HG03432 (cell line): ENCODE measurements around the gene UIMC1.
"Not testable (repeated sequence)": the region's sequence is repeated elsewhere in the genome, so short reads cannot be mapped to it uniquely, and the experiment has no call there.

Experiments
- ATAC-seq: cut with Tn5 transposase; IDR thresholded peaks from one replicate; pipeline ENCODE4 v1.9.1; 2021; ENCODE audit warnings: mild to moderate bottlenecking, moderate library complexity; ENCODE audit not compliant: unreplicated experiment

The UIMC1 gene

DNA sequence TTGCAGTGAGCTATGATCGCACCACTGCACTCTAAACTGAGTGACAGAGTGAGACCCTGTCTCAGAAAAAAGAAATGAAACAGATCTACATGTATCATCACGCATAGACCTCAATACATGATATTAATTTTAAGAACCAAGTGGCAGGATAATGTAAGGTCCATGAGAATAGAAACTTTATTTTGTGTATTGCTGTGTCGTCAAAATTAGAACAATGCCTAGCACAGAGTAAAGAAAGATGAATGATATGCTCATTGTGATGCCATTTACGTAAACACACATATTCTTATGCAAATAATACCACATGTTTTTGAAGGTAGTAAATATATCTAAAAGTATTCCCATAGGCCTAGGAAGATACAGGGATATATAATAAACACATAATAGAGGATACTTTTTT, 3.6 kb upstream of the UIMC1 start:
- ATAC-seq, result no peak

DNA sequence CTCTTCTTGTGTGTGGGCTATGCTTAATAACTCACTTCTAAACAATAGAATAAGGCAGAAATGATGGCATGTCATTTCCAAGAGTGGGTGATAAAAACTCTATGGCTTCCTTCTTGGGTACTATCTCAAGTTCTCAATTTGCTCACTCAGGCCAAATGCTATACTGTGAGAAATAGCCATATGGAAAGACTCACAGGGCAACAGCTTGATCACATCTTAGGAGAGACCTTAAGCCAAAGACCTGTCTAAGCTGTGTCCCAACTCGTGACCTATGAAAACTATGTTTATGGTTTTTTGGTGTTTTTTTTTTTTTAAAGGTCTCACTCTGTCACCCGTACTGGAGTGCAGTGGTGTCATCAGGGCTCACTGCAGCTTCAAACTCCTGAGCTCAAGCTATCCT, 2.1 kb upstream of the UIMC1 start:
- ATAC-seq, result no peak

DNA sequence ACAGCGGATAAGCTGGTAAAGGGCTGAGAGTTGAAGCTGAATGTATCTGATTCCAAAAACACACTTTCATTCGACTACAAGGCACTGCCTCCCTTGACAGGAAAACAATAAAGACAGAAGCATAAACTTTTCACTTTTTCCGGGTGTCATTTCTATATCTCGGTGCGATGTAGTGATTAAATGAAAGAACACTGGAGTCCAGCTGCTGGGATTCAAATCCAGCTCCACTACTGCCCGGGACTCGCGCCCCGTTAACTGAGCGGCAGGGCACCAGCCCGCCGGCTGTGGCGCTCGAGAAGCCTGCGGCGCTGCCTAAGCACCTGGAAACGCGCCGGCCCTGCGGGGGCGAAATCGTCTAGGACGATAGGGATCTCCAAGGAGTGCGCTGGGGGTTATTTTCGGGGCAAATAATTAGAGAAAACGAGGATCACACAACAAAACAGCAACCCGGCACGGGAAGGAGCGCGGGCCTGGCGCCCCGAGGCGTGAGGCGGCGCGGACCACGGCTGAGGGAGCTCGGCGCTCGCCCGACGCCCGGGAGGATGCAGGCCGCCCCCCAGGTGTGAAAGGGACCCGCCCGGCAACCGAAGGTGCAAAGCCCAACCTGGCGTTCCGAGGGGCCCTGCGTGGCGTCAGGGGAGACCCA, 837 bp downstream of the UIMC1 start:
- ATAC-seq, result peak; percentile 47

DNA sequence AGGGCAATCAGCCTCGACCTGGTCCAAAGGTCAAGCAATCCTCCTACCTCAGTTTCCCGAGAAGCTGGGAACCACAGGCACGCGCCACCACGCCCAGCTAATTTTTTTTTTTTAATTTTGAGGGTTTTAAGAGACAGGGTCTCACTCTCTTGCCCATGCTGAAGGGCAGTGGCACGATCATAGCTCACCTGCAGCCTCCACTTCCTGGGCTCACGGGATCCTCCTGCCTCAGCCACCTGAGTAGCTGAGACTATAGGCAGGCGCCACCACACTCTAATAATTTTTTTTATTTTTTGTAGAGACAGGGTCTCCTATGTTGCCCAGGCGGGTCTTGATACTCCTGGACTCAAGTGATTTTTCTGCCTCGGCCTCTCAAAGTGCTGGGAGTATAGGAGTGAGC, 1.6 kb downstream of the UIMC1 start:
- no peak for ATAC-seq

DNA sequence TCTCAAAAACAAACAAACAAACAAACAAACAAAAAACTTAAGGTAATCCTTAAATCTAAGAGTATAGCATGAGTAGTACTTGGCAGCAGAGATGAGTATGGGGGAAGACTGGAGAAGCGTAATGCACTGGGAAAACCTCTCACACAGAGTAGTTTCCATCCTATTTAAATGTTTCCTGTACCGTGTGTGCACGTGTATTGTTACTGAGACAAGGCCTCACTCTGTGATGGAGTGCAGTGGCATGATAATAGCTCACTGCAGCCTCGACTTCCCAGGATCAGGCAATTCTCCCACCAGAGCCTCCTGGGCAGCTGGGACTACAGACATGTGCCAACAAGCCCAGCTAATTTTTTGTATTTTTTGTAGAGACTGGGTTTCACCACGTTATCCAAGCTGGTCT, 2.9 kb downstream of the UIMC1 start:
- no peak for ATAC-seq

DNA sequence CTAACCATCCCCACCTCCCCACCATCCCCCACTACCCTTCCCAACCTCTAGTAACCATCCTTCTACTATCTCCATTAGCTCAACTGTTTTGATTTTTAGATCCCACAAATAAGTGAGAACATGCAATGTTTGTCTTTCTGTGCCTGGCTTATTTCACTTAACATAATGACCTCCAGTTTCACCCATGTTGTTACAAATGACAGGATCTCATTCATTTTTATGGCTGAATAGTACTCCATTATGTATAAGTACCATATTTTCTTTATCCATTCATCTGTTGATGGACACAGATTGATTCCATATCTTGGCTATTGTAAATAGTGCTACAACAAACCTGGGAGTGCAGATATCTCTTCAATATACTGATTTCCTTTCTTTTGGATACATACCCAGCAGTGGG, 7.1 kb downstream of the UIMC1 start:
- not testable (repeated sequence) for ATAC-seq

DNA sequence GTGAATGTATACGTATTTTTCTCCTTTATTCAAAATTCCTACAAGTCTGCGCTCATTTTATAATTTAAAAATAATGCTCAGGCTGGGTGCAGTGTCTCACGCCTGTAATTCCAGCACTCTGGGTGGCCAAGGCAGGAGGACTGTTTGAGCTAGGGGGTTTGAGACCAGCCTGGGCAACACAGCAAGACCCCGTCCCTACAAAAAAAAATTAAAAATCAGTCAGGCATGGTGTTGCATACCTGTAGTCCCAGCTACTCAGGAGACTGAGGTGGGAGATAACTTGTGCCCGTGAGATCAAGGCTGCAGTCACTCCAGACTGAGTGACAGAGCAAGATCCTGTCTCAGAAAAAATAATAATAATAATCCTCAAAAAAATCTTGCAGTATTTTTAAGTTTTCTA, 7.8 kb downstream of the UIMC1 start:
- no peak for ATAC-seq

DNA sequence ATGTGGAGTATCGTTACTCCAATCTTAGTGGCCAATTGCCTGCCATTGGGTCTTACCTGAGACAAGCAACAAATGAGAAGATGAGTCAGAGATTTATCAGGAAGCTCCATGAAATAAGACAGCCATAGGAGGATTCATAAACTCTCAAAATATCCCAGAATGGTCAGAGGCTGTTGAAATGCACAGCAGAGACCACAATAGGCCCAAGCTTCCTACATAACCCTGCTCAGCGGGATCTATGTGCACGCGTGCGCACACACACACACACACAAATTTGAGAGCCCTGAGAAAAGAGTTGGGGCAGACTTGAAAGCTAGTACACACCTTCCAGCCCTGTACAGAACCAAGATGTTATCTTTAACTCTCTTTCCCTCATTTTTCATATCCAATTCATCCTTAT, 9.8 kb downstream of the UIMC1 start:
- ATAC-seq, result no peak

DNA sequence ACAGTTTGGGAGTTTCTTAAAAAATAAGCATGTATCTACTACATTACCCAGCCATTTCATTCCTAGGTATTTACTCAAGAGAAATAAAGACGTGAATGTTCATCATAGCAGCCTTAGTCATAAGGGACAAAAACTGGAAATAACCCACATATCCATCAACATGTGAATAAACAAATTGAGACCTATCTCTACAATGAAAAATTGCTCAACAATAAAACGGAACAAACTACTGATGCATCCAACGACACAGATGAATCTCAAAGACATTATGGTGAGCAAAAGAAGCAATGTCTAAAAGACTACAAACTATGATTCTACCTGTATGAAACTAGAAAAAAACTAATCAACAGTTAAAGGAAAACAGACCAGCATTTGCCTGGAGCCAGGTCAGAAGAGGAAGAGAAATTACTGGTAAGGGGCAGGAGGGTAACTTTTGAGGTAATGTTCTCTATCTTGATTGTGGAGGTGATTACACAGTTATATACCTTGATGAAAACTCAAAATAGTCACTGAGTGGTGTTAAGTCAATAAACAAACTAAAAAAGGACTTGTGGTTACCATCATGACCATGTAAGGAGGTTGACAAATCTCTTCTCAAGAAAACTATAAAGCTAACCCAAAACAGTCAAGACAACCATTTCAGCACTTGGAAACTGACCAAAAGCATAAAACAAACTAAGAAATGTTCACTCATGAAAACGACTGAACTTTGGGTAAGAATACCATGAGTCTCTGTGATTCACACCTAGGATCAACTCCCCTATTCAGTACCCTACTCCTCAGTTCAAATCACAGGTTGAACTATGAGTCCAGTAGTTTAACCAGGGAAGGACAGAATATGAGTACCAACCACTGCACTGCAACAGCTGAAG, 10.4 kb downstream of the UIMC1 start:
- no peak for ATAC-seq

DNA sequence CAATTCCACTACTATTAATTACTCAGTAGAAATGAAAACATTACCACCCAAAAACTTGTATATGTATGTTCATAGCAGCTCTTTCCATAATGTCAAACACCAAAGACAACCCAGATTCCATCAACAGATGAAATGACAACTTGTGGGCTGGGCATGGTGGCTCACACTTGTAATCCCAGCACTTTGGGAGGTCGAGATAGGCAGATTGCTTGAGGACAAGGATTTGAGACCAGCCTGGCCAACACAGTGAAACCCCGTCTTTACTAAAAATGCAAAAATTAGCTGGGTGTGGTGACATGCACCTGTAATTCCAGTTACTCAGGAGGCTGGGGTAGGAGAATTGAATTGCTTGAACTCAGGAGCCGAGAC, 11.5 kb downstream of the UIMC1 start:
- no peak for ATAC-seq

DNA sequence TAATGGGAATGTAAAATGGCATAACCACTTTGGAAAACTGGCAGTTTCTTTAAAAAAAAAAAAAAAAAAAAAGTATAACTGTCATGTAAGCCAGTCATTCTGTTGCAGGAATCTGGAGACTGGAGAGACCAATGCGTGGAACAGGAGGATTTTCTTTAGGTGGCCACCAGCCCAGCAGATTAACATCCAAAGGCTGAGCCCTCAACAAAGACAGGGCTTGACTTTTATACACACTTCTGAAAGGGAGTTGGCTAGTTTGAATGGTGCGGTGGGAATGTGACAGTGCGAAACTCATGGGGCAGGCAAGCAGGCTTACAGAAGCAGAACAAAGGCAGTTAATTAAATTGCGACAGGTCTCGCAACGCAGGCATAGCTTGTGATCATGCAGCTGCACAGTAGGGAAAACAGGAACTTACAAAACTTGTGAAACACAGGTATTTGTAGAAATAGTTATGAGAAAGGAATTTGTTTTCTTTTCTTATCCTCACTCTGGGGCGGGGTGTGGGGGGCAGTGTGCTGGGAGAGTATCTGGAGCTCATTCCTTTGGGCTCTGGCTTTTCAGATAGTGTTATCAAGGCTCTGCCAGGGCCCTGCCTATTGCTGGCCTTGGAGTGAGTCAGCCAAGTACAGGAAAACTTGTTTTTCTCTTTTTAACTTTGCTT, 12.0 kb downstream of the UIMC1 start:
- ATAC-seq, result peak; percentile 56

DNA sequence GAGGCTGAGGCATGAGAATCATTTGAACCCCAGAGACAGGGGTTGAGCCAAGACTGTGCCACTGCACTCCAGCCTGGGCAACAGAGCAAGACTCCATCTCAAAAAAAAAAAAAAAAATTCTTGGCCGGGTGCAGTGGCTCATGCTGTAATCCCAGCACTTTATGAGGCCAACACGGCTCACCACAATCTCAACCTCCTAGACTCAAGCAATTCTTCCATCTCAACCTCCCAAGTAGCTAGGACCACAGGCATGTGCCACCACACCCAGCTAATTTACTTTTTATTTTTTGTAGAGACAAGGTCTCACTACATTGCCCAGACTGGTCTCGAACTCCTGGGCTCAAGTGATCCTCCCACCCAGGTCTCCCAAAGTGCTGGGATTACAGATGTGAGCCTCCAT, 13.5 kb downstream of the UIMC1 start:
- ATAC-seq, result not testable (repeated sequence)

DNA sequence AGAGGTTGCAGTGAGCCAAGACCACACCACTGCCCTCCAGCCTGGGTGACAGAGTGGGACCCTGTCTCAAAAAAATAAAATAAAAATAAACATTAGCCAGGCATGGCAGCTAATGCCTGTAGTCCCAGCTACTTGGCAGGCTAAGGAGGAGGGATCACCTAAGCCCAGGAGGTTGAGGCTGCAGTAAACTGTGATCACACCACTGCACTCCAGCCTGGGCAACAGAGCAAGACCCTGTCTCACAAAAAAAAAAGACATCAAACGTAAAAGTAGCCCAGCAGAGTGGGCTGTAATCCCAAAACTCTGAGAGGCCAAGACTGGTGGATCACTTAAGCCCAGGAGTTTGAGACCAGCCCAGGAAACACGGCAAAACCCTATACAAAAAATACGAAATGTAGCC, 19.0 kb downstream of the UIMC1 start:
- ATAC-seq, result no peak

DNA sequence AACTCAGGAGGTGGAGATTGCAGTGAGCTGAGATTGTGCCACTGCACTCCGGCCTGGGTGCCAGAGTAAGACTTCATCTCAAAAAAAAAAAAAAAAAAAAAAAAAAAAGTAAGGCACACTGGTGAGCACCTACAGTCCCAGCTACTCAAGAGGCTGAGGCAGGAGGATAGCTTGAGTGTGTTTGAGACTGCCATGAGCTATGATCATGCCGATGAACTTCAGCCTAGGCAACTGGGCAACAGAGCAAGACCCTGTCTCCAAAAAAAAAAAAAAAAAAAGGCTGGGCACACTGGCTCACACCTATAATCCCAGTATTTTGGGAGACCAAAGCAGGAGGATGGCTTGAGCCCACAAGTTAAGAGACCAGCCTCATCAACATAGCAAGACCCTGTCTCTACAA, 20.3 kb downstream of the UIMC1 start:
- no peak for ATAC-seq

DNA sequence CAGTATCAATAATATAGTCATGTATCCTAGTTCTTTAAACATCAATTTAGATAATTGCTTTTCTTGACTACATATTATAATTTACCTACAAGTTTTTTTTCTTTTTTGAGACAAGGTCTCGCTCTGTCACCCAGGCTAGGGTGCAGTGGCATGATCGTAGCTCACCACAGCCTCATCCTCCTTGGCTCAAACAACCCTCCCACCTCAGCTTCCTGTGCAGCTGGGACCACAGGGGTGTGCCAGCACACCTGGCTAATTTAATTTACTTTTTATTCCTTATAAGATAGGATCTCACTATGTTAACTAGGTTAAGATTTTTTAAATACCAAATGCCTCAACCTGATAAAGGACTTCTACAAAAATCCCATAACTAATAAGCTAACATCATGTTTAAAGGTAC, 21.1 kb downstream of the UIMC1 start:
- no peak for ATAC-seq

DNA sequence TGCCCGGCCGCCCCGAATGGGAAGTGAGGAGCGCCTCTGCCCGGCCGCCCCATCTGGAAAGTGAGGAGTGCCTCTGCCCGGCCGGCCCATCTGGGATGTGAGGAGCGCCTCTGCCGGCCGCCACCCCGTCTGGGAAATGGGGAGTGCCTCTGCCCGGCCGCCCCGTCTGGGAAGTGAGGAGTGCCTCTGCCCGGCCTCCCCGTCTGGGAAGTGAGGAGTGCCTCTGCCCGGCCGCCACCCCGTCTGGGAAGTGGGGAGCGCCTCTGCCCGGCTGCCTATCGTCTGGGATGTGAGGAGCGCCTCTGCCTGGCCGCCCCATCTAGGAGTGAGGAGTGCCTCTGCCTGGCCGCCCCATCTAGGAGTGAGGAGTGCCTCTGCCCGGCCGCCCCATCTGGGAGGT, 22.4 kb downstream of the UIMC1 start:
- not testable (repeated sequence) for ATAC-seq

DNA sequence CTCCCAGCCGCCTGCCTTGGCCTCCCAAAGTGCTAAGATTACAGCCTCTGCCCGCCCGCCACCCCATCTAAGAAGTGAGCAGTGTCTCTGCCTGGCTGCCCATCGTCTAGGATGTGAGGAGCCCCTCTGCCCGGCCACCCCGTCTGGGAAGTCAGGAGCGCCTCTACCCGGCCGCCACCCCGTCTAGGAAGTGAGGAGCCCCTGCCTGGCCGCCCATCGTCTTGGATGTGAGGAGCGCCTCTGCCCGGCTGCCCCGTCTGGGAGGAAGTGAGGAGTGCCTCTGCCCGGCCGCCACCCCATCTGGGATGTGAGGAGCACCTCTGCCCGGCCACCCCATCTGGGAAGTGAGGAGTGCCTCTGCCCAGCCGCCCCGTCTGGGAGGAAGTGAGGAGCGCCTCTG, 23.0 kb downstream of the UIMC1 start:
- ATAC-seq, result not testable (repeated sequence)

DNA sequence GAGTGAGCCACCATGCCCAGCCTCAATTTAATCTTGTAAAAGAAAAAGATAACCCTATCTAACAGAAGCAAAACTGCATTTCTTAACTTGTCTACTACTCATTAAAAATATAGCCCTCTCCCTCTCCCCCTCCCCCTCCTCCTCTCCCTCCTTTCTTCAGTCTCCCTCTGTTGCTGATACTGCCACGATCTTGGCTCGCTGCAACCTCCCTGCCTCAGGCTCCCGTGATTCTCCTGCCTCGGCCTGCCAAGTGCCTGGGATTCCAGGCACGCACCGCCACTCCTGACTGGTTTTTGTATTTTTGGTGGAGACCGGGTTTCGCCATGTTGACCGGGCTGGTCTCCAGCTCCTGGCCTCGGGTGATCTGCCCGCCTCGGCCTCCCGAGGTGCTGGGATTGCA, 23.5 kb downstream of the UIMC1 start:
- ATAC-seq, result not testable (repeated sequence)

DNA sequence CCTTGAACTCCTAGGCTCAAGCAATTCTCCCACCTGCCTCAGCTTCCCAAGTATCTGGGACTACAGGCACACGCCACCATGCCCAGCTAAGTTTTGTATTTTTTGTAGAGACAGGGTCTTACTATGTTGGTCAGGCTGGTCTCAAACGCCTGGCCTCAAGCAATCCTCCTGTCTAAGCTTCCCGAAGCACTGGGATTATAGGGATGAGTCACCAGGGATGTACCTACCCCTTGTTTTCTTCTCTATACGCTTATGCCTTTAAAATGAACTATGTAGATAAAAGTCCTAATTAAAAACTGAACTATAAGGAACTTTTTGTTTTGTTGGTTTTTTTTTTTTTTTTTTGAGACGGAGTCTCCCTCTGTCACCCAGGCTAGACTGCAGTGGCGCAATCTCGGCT, 25.8 kb downstream of the UIMC1 start:
- no peak for ATAC-seq

DNA sequence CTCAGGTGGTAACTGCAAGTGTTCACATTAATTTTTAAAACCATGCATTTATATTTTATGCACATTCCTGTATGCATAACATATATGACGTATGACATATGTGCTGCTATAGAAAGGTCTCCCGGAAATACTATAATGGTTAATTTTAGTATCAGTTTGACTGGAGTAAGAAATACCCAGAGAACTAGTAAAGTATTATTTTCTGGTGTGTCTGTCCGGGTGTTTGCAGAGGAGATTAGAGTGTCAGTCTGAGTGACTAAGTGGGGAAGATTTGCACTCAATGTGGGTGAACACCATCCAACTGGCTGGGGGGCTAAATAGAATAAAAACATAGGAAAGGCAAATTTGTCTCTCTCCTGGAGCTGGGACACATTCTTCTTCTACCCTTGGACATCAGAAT, 26.9 kb downstream of the UIMC1 start:
- ATAC-seq, result no peak

DNA sequence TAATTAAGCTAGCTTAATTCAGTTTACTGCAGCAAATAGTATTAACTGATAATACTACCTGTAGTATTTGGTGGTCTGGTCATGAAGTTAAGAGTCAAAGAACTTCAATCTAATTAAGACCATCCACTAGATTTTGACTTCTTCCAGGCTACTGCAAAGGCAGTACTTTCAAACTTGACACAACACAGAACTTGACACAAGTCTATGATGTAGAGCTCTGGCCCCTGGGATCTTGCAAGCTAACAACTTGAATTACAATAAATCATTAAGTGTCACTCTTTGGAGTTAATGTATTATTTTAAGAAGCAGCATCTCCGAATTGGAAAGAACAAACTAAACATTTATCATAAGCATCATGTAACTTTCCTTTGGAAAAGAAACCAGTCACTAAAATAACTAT, 40.9 kb downstream of the UIMC1 start:
- ATAC-seq, result no peak

DNA sequence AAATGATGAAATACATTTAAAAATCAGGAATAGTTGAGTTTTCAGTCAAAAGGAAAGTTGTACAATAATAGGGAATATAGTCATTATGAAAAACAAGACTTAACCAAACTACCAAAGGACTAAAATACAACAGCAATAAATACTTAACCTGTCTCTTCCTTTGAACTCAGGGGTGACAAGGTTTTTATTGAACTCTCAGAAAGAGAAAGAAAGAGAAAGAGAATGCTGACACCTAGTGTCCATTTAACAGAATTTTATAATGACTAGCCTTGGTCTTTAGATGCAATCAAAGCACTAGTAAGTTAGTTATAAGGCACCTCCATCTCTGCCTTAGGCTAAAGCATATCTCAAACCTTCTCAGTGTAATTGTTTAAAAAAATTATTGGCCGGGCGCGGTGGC, 47.5 kb downstream of the UIMC1 start:
- no peak for ATAC-seq
